Measurements from ENCODE around the gene MPHOSPH6. TPM values are rescaled to one million over a fixed set of nuclear protein-coding genes. Genes with fewer than 3 reads are reported as not detected.

MPHOSPH6 gene
- total RNA-seq, 1 donor from 2014 or later: 37.1 TPM

GRCh38 chr16:82133798-82134197, 36.2 kb downstream of the MPHOSPH6 start:
- Histone ChIP-seq H3K27me3 (ENCODE audit: control insufficient read depth, insufficient read depth, low read length) (no peaks in the 10 kb centered on the region), H3K36me3 (ENCODE audit: control insufficient read depth, insufficient read depth, low read length) (no peaks in the 10 kb centered on the region), H3K4me3 (ENCODE audit: low read depth, low read length) (no peak overlapping the region)
- no peak for TF ChIP-seq CTCF (IDR thresholded peaks at IDR 0.05; ENCODE audit: insufficient read depth, low read length, poor library complexity, severe bottlenecking)
- no peak for DNase-seq (ENCODE audit: low read depth)

DNA sequence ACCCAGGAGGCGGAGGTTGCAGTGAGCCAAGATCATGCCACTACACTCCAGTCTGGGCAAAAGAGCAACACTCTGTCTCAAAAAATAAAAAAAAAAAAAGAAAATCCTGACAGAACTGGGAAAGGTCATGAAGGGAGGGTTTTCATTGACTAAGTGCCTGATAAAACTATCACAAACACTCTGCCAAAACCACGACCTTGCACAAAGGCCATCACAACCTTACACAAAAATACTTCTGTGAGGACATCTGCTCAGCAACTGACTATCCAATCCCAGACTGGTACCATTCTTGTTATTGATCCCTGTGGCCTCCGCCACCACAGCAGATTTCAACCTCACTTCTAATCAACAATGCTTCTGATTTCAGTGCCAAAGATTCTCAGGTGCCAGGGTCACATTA, 40.1 kb downstream of the MPHOSPH6 start:
- H3K4me3 ChIP-seq (ENCODE audit: low read depth, low read length): no peak overlapping the region
- H3K27me3 ChIP-seq (ENCODE audit: control insufficient read depth, insufficient read depth, low read length): no peaks in the 10 kb centered on the region
- H3K36me3 ChIP-seq (ENCODE audit: control insufficient read depth, insufficient read depth, low read length): no peaks in the 10 kb centered on the region
- no peak for TF ChIP-seq CTCF (IDR thresholded peaks at IDR 0.05; ENCODE audit: insufficient read depth, low read length, poor library complexity, severe bottlenecking)
- no peak for DNase-seq (ENCODE audit: low read depth)

- no peak for DNase-seq (ENCODE audit: low read depth)
- no peak overlapping the region for H3K4me3 ChIP-seq (ENCODE audit: low read depth, low read length)
These were observed 45.4 kb downstream of the MPHOSPH6 start for GRCh38 chr16:82124651-82125050.

GRCh38 chr16:82119405-82119804, 50.6 kb downstream of the MPHOSPH6 start:
- TF ChIP-seq CTCF (IDR thresholded peaks at IDR 0.05; ENCODE audit: insufficient read depth, low read length, poor library complexity, severe bottlenecking): no peak
- no peak for DNase-seq (ENCODE audit: low read depth)
- Histone ChIP-seq H3K4me3 (ENCODE audit: low read depth, low read length) (no peak overlapping the region), H3K36me3 (ENCODE audit: control insufficient read depth, insufficient read depth, low read length) (no peaks in the 10 kb centered on the region), H3K27me3 (ENCODE audit: control insufficient read depth, insufficient read depth, low read length) (no peaks in the 10 kb centered on the region)

More at GRCh38 chr16:82124651-82125050, 45.4 kb downstream of the MPHOSPH6 start:
- no peak for TF ChIP-seq CTCF (IDR thresholded peaks at IDR 0.05; ENCODE audit: insufficient read depth, low read length, poor library complexity, severe bottlenecking)
- no peaks in the 10 kb centered on the region for H3K27me3 ChIP-seq (ENCODE audit: control insufficient read depth, insufficient read depth, low read length)
- H3K36me3 ChIP-seq (ENCODE audit: control insufficient read depth, insufficient read depth, low read length): no peaks in the 10 kb centered on the region

- H3K4me3 ChIP-seq (ENCODE audit: low read depth, low read length): no peak overlapping the region
- H3K36me3 ChIP-seq (ENCODE audit: control insufficient read depth, insufficient read depth, low read length): no peaks in the 10 kb centered on the region
- no peak for DNase-seq (ENCODE audit: low read depth)
- H3K27me3 ChIP-seq (ENCODE audit: control insufficient read depth, insufficient read depth, low read length): no peaks in the 10 kb centered on the region
- TF ChIP-seq CTCF (IDR thresholded peaks at IDR 0.05; ENCODE audit: insufficient read depth, low read length, poor library complexity, severe bottlenecking): no peak
These were observed 51.3 kb downstream of the MPHOSPH6 start for GRCh38 chr16:82118749-82119148.

GRCh38 chr16:82116535-82116934, 53.5 kb downstream of the MPHOSPH6 start:
- no peak for DNase-seq (ENCODE audit: low read depth)
- H3K27me3 ChIP-seq (ENCODE audit: control insufficient read depth, insufficient read depth, low read length): no peaks in the 10 kb centered on the region
- H3K4me3 ChIP-seq (ENCODE audit: low read depth, low read length): no peak overlapping the region
- no peaks in the 10 kb centered on the region for H3K36me3 ChIP-seq (ENCODE audit: control insufficient read depth, insufficient read depth, low read length)
- TF ChIP-seq CTCF (IDR thresholded peaks at IDR 0.05; ENCODE audit: insufficient read depth, low read length, poor library complexity, severe bottlenecking): no peak

Measured in kidney epithelial cell (primary cell).